Measurements from ENCODE around the gene FCHO1.
A peak's percentile ranks its signal among the peaks of the same experiment; 100 is the strongest.

Gene FCHO1

GRCh38 chr19:17784201-17785008 is 33.1 kb downstream of the FCHO1 start:
- Histone ChIP-seq H3K9me3 (ENCODE audit: control insufficient read depth, insufficient read depth, low read length) (no peaks in the 10 kb centered on the region), H3K27me3 (ENCODE audit: control insufficient read depth, low read length) (no peaks in the 10 kb centered on the region), H3K36me3 (ENCODE audit: control insufficient read depth, low read length) (peaks cover 44% of the 10 kb centered on the region), H3K9me2 (replicated peaks; ENCODE audit: control insufficient read depth, low read length) (no peaks in the 10 kb centered on the region), H3F3A (ENCODE audit: control insufficient read depth, insufficient read depth) (no peaks in the 10 kb centered on the region), H4K20me1 (ENCODE audit: control insufficient read depth, insufficient read depth, low read depth, low read length) (peaks cover 6% of the 10 kb centered on the region; the same call in 1 of the 2 replicates), H3K4me3 (ENCODE audit: low read length) (no peak overlapping the region), H3K4me2 (ENCODE audit: low read length) (no peak overlapping the region), H3K27ac (ENCODE audit: low read depth, low read length) (no peak overlapping the region), H3K79me2 (ENCODE audit: control insufficient read depth, low read length) (no peaks in the 10 kb centered on the region), H3K4me1 (ENCODE audit: control insufficient read depth, low read length) (peaks cover under 1% of the 10 kb centered on the region; the same call in 1 of the 2 replicates)
- TF ChIP-seq, protein P1, sequence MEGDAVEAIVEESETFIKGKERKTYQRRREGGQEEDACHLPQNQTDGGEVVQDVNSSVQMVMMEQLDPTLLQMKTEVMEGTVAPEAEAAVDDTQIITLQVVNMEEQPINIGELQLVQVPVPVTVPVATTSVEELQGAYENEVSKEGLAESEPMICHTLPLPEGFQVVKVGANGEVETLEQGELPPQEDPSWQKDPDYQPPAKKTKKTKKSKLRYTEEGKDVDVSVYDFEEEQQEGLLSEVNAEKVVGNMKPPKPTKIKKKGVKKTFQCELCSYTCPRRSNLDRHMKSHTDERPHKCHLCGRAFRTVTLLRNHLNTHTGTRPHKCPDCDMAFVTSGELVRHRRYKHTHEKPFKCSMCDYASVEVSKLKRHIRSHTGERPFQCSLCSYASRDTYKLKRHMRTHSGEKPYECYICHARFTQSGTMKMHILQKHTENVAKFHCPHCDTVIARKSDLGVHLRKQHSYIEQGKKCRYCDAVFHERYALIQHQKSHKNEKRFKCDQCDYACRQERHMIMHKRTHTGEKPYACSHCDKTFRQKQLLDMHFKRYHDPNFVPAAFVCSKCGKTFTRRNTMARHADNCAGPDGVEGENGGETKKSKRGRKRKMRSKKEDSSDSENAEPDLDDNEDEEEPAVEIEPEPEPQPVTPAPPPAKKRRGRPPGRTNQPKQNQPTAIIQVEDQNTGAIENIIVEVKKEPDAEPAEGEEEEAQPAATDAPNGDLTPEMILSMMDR (IDR thresholded peaks at IDR 0.05; ENCODE audit: low read depth, low read length, poor library complexity, severe bottlenecking), result peak; percentile 90
- TF ChIP-seq EZH2phosphoT487 (IDR thresholded peaks at IDR 0.05; ENCODE audit: borderline replicate concordance, low read length), result no peak

DNA sequence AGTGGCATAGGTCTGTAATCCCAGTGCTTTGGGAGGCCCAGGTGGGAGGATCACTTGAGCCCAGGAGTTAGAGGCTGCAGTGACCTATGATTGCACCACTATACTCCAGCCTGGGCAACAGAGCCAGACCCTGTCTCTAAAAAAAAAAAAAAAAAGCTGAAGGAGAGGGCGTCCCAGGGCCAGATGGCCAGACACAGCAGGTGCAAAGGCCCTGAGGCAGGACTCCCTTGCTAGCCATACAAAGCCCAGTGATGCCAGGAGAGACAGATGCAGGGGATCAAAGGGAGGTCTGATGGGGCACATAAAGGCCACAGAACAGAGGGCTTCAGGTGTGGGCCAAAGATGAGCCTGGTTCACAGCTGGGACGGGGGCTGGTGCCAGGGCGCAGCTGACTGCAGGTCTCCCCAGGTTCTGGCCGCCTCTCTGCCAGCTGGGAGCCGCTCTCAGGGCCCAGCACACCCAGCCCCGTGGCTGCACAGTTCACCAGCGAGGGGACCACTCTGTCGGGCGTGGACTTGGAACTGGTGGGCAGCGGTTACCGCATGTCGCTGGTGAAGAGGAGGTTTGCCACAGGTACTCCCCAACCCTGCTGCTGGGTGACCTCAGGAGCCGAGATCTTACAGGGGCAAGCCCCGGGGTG is 36.1 kb downstream of the FCHO1 start:
- no peaks in the 10 kb centered on the region for H3K9me3 ChIP-seq (ENCODE audit: control insufficient read depth, insufficient read depth, low read length)
- TF ChIP-seq EZH2phosphoT487 (IDR thresholded peaks at IDR 0.05; ENCODE audit: borderline replicate concordance, low read length), result no peak
- TF ChIP-seq, protein P1 (IDR thresholded peaks at IDR 0.05; ENCODE audit: low read depth, low read length, poor library complexity, severe bottlenecking), result no peak
- H3K36me3 ChIP-seq (ENCODE audit: control insufficient read depth, low read length), result peaks cover 28% of the 10 kb centered on the region
- no peak overlapping the region for H3K4me2 ChIP-seq (ENCODE audit: low read length)
- H4K20me1 ChIP-seq (ENCODE audit: control insufficient read depth, insufficient read depth, low read depth, low read length), result peaks cover 7% of the 10 kb centered on the region; the same call in 1 of the 2 replicates
- H3K4me3 ChIP-seq (ENCODE audit: low read length), result no peak overlapping the region
- no peaks in the 10 kb centered on the region for H3K9me2 ChIP-seq (replicated peaks; ENCODE audit: control insufficient read depth, low read length)
- H3K4me1 ChIP-seq (ENCODE audit: control insufficient read depth, low read length), result no peaks in the 10 kb centered on the region; the same call in 1 of the 2 replicates
- no peaks in the 10 kb centered on the region for H3K27me3 ChIP-seq (ENCODE audit: control insufficient read depth, low read length)
- no peaks in the 10 kb centered on the region for H3F3A ChIP-seq (ENCODE audit: control insufficient read depth, insufficient read depth)
- no peaks in the 10 kb centered on the region for H3K79me2 ChIP-seq (ENCODE audit: control insufficient read depth, low read length)
- H3K27ac ChIP-seq (ENCODE audit: low read depth, low read length), result no peak overlapping the region

- Histone ChIP-seq H3K4me3 (ENCODE audit: low read length) (no peak overlapping the region), H3K36me3 (ENCODE audit: control insufficient read depth, low read length) (peaks cover 24% of the 10 kb centered on the region), H3K4me2 (ENCODE audit: low read length) (no peak overlapping the region), H3K9me3 (ENCODE audit: control insufficient read depth, insufficient read depth, low read length) (no peaks in the 10 kb centered on the region), H3K9me2 (replicated peaks; ENCODE audit: control insufficient read depth, low read length) (no peaks in the 10 kb centered on the region), H3F3A (ENCODE audit: control insufficient read depth, insufficient read depth) (no peaks in the 10 kb centered on the region), H3K4me1 (ENCODE audit: control insufficient read depth, low read length) (no peaks in the 10 kb centered on the region; the same call in 1 of the 2 replicates), H3K79me2 (ENCODE audit: control insufficient read depth, low read length) (no peaks in the 10 kb centered on the region), H3K27ac (ENCODE audit: low read depth, low read length) (no peak overlapping the region), H3K27me3 (ENCODE audit: control insufficient read depth, low read length) (peaks cover 3% of the 10 kb centered on the region), H4K20me1 (ENCODE audit: control insufficient read depth, insufficient read depth, low read depth, low read length) (peaks cover 7% of the 10 kb centered on the region; the same call in 1 of the 2 replicates)
- TF ChIP-seq, protein P1 (IDR thresholded peaks at IDR 0.05; ENCODE audit: low read depth, low read length, poor library complexity, severe bottlenecking), result no peak
- TF ChIP-seq EZH2phosphoT487 (IDR thresholded peaks at IDR 0.05; ENCODE audit: borderline replicate concordance, low read length), result no peak
Measured at GRCh38 chr19:17788632-17789031, 37.4 kb downstream of the FCHO1 start.
